ENCODE results near the gene DIP2C. TPM values are rescaled to one million over a fixed set of nuclear protein-coding genes. Genes with fewer than 3 reads are reported as not detected.

DIP2C gene
- total RNA-seq, 1 experiment from 2014 or later = 11.4 TPM

- Mint-ChIP-seq H3K9me3 (ENCODE audit: unreplicated experiment) (peaks cover 15% of the 10 kb centered on the region), H3K27me3 (ENCODE audit: insufficient read depth, unreplicated experiment) (no peaks in the 10 kb centered on the region), H3K27ac (ENCODE audit: unreplicated experiment) (no peak overlapping the region), H3K4me1 (ENCODE audit: low read depth, unreplicated experiment) (no peaks in the 10 kb centered on the region), H3K4me3 (ENCODE audit: unreplicated experiment) (no peak overlapping the region), H3K36me3 (ENCODE audit: insufficient read depth, unreplicated experiment) (no peaks in the 10 kb centered on the region)
- POLR2A ChIA-PET = no interaction called here
- Histone ChIP-seq H3K36me3 (ENCODE audit: control insufficient read depth, insufficient read depth, low read length) (no peaks in the 10 kb centered on the region), H3K4me1 (no peaks in the 10 kb centered on the region), H3K4me3 (ENCODE audit: low read depth, low read length) (no peak overlapping the region), H3K27me3 (replicated peaks; ENCODE audit: control insufficient read depth, insufficient read depth, low read length) (no peaks in the 10 kb centered on the region), H3K9me3 (0 out of 2 replicates have a peak, but pooled peaks cover 6% of the 10 kb centered on the region)
- BruUV-seq (replicated peaks) = no TSS peak
- no peak for TF ChIP-seq CTCF (IDR thresholded peaks at IDR 0.05; ENCODE audit: insufficient read depth in 1 of 2, low read depth in 1 of 2, low read length in 1 of 2, severe bottlenecking in 1 of 2, unreplicated experiment in 1 of 2)
- no peak for DNase-seq
- intact Hi-C loops (cut with micrococcal nuclease; ENCODE audit: unreplicated experiment) = no loop called here
- CTCF ChIA-PET = no interaction called here
Measured at GRCh38 chr10:569961-570627, 119.4 kb downstream of the DIP2C start.

- Histone ChIP-seq H3K36me3 (ENCODE audit: control insufficient read depth, insufficient read depth, low read length) (no peaks in the 10 kb centered on the region), H3K4me3 (ENCODE audit: low read depth, low read length) (no peak overlapping the region), H3K27me3 (replicated peaks; ENCODE audit: control insufficient read depth, insufficient read depth, low read length) (no peaks in the 10 kb centered on the region), H3K9me3 (peaks cover 13% of the 10 kb centered on the region), H3K4me1 (no peaks in the 10 kb centered on the region)
- Mint-ChIP-seq H3K27me3 (ENCODE audit: insufficient read depth, unreplicated experiment) (no peaks in the 10 kb centered on the region), H3K9me3 (ENCODE audit: unreplicated experiment) (peaks cover 28% of the 10 kb centered on the region), H3K36me3 (ENCODE audit: insufficient read depth, unreplicated experiment) (peaks cover 5% of the 10 kb centered on the region), H3K27ac (ENCODE audit: unreplicated experiment) (no peak overlapping the region), H3K4me3 (ENCODE audit: unreplicated experiment) (no peak overlapping the region), H3K4me1 (ENCODE audit: low read depth, unreplicated experiment) (no peaks in the 10 kb centered on the region)
- CTCF ChIA-PET = no interaction called here
- BruUV-seq (replicated peaks) = no TSS peak
- intact Hi-C loops (cut with micrococcal nuclease; ENCODE audit: unreplicated experiment) = no loop called here
- POLR2A ChIA-PET = no interaction called here
- DNase-seq = no peak
- TF ChIP-seq CTCF (IDR thresholded peaks at IDR 0.05; ENCODE audit: insufficient read depth in 1 of 2, low read depth in 1 of 2, low read length in 1 of 2, severe bottlenecking in 1 of 2, unreplicated experiment in 1 of 2) = no peak
Measured at GRCh38 chr10:568848-569247, 120.6 kb downstream of the DIP2C start.

- no peaks in the 10 kb centered on the region for H3K36me3 ChIP-seq (ENCODE audit: control insufficient read depth, insufficient read depth, low read length)
- no peaks in the 10 kb centered on the region for H3K4me1 ChIP-seq
- BruUV-seq (replicated peaks) = no TSS peak
- ChIA-PET CTCF (no interaction called here), POLR2A (no interaction called here)
- Mint-ChIP-seq H3K27me3 (ENCODE audit: insufficient read depth, unreplicated experiment) (no peaks in the 10 kb centered on the region), H3K4me1 (ENCODE audit: low read depth, unreplicated experiment) (no peaks in the 10 kb centered on the region), H3K4me3 (ENCODE audit: unreplicated experiment) (no peak overlapping the region), H3K36me3 (ENCODE audit: insufficient read depth, unreplicated experiment) (peaks cover 5% of the 10 kb centered on the region), H3K27ac (ENCODE audit: unreplicated experiment) (no peak overlapping the region), H3K9me3 (ENCODE audit: unreplicated experiment) (peaks cover 38% of the 10 kb centered on the region)
- no peak overlapping the region for H3K4me3 ChIP-seq (ENCODE audit: low read depth, low read length)
- no peak for TF ChIP-seq CTCF (IDR thresholded peaks at IDR 0.05; ENCODE audit: insufficient read depth in 1 of 2, low read depth in 1 of 2, low read length in 1 of 2, severe bottlenecking in 1 of 2, unreplicated experiment in 1 of 2)
- peaks cover 18% of the 10 kb centered on the region for H3K9me3 ChIP-seq
- no peak for DNase-seq
- intact Hi-C loops (cut with micrococcal nuclease; ENCODE audit: unreplicated experiment) = no loop called here
- H3K27me3 ChIP-seq (replicated peaks; ENCODE audit: control insufficient read depth, insufficient read depth, low read length) = no peaks in the 10 kb centered on the region
Measured at GRCh38 chr10:567869-568268, 121.6 kb downstream of the DIP2C start.
